Hematopoietic multipotent progenitor cell treated with erythropoietin and hydrocortisone succinate and interleukin-3 and kit ligand, for 8 days (in vitro differentiated cells): ENCODE data around the gene PGGHG.
A peak's percentile ranks its signal among the peaks of the same experiment; 100 is the strongest.

Experiments
- DNase-seq: peaks from one replicate; pipeline ENCODE4 v3.0.0-alpha.2; 2015

The PGGHG gene

DNA sequence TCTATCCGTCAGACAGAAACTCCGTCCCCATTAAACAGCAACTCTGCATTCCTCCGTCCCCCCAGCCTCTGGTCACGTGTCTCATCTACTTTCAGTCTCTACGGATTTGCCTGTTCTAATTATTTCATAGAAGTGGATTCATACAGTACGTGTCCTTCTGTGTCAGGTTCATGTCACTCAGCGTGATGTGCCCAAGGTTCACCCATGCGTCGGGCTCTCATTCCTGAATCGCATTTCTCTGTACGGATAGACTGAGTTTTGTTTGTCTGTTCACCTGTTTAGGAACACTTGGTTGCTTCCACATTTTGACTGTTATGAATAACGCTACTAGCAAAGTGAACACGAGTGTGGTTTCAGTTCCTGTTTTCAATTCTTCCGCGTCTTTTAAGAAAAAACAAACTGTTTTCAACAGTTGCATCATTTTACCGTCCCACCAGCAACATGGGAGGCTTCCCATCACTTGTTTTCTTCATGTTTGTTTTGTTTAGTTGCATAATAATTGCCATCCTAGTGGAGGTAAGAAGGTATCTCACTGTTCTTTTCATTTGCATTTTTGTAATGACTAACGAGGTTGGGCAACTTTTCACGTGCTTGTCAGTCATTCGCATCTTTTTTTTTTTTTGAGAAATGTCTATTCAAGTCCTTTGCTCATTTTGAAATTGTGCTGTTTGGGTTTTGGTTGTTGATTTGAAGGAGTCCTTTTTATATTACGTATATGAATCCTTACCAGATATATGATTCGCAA, 19.6 kb upstream of the PGGHG start:
- DNase-seq, result peak; percentile 78

DNA sequence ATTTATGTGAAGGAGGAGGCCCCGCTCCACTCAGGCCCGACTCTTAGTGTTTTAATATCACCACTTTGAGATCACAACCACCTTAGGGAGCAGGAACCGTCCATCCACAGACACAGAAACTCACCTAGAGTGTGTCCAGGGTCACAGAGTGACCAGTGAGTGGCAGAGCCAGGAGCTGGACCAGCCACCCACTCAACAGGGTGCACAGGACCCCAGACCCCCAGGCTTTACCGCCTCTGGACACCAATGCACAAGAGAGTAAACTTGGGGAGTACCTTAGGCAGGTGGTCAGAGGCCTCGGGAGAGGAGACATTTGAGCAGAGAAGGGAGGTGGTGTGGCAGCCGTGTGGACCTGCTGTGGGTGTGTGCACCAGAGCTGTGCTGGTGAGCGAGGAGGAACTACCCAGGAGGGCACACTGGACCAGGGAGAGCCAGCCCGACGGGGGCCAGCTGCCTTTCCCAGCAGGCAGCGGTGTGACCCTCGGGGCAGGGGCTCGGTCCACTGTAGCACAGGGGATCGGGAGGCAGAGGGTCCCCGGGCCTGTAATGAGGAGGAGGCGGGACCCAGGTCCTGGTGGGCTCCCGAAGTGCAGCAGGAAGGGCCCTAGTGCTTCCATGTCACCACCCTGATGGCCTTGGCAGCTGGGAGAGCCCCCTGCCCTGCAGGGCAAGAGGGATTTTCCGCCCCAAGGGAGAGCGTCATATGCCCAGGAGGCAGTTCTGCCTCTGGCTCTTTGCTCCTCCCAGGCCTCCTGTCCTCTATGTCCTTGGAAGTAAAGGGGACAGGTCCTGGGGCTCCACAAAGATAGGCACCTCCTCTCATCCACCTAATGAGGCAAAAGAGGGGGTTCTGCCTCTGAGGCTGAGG, 18.2 kb upstream of the PGGHG start:
- DNase-seq, result no peak

DNA sequence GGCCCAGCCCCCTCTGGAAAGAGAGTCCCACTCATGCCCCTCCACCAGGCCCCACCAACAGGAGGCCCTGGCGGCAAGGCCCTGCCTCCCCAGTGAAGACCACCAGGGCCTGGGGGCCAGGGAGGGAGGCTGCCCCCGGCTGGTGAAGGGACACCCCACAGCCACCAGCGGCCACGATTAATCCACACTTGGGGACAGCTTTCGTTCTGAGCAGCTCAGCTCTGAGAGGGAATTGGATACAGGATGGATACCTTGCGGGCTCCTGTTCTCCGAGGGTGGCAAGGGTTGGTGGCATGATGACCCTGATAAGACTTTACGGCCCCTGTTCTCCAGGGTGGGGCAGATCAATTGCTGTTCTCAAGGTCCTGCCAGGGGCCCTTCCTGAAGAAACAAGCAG, 17.6 kb upstream of the PGGHG start:
- DNase-seq, result no peak

DNA sequence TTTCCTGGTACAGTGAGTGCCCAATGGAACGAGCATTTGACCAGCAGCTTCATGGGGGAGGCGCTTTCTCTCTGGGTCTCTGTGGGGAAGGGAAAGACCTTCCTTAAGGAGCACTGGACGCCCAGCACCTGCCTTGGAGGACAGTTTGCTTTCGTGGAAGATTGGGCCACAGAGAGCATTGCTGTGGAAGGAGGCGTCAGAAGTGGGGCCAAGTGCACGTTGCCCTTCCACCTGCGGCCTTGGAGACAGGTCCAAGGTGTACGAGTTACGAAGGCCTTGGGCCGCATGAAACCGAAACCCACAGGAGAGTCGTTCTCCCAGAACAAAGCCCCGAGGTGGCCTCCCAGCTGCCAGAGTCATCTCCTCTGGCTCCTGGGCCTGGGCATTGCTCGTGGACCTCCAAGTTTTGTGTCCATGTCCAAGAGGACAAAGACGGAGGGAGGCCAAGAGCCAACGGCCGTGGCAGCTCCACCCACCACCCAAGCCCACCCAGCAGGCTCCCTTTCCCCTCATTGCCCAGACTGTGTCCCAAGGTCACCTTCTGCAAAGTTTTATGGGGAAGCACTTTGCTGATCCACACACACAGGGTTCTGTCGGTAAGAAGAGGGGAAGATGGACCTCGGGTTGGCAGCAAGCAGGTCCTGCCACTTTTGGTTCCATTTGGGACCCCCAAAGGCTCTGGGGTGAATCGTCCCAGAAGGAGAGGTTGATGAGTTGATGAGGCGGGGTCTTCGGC, 16.6 kb upstream of the PGGHG start:
- DNase-seq, result no peak

DNA sequence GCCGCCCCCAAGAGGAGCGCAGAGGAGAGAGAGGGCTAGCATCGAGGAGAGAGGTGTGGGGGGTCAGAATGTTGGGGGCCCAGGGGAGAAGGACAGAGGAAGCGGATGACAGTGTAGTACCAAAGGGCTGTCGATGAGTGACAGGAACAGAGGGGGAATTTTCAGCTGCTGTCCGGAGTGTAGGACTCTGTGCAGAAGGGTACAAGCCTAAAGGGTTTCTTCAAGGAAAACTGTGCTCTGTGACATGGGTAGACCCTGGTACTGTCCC, 16.1 kb upstream of the PGGHG start:
- no peak for DNase-seq

DNA sequence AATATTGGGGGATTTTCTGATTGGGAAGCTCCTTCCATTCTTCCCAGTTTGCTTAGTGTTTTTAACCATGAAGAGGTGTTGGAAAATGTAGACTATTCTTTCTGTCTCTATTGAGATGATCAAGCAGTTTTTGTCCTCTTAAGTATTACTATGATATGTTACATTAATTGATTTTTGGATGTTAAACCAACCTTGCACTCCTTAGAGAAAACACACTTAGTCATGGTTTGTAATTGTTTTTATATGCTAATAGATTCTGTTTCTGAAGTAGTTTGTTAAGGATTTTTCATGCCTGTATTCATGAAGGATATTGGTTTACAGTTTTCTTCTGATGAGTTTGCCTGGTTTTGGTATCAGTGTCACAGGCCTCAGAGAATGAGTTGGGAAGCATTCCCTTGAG, 12.7 kb upstream of the PGGHG start:
- DNase-seq, result no peak

DNA sequence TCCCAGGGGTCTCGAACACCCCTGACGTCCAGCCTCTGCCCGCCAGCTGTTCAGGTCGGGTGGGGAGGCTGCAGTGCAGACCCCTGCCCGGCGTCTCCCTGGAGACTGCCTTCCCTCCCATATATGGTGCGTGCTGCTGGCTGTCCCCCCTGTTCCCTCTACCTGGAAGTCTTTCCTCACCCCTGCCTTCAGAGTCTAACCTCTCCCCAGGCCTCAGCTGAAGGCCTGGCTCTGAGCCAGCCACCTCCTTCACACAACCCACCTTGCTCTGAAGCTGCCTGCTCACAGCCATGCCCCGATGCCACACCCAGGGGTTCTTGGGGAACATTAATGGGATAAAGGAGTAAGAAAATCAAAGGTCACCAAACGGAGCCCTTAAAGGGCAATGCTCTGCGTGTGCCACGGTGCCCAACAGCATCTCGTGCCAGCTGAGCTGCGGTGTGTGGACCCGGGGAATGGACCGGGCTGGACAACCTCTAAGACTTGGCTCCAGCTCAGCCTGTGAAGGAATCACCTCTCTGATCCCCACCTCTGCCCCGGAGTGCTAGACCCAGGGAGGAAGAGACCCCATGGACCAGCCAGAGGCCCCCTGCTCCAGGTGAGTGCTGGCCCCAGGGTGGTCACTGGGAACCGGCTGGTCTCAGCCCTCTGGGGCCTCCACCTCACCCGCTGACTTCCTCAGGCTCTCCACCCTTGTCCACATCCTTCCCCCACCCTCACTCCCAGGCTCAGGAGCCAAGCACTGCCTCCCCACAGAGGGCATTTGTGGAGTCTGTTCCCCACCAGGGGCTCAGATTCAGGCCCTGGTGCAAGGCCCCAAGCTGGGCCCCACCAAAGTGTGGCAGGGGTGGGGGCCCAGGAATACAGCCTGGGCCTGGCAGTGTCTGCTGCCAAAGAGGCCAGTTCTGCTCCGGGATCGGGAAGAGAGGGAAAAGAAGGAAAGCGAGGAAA, 10.7 kb upstream of the PGGHG start, which contains the start of gene NLRP6:
TSS of gene NLRP6 (plus strand) at position 407 of the 951 bp plus-strand sequence. CDS start at position 570, 163 bp downstream.
- DNase-seq, result no peak

DNA sequence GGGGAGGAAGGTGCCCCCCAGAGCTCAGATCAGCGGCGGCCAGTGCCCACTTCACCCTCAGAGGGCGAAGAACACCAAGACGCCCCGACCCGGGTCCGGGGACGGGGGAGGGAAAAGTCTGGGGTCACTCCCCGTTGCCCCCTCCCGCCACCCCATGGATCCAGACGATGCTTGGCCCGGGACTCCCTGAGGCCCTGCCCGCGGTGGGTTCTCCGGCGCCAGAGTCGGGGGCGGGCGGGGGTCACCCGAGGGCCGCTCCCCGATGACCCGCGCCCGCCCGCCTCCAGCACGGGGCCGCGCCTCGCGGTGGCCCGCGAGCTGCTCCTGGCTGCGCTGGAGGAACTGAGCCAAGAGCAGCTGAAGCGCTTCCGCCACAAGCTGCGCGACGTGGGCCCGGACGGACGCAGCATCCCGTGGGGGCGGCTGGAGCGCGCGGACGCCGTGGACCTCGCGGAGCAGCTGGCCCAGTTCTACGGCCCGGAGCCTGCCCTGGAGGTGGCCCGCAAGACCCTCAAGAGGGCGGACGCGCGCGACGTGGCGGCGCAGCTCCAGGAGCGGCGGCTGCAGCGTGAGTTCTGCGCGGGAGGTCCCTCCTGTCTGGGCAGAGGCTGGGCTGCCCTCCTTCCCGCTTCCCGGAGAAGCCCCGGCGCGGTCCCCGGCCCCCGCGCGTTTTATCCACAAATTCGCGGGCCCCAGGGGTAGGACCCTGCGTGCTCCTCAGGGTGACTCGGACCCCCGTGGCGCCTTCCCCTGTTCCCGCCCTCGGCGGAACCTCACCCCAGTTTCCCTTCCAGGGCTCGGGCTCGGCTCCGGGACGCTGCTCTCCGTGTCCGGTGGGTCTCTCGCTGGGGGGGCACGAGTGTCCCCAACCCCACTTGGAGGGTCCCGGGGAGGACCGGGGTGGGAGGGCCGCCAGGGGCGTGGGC, 9.6 kb upstream of the PGGHG start:
- DNase-seq, result no peak

DNA sequence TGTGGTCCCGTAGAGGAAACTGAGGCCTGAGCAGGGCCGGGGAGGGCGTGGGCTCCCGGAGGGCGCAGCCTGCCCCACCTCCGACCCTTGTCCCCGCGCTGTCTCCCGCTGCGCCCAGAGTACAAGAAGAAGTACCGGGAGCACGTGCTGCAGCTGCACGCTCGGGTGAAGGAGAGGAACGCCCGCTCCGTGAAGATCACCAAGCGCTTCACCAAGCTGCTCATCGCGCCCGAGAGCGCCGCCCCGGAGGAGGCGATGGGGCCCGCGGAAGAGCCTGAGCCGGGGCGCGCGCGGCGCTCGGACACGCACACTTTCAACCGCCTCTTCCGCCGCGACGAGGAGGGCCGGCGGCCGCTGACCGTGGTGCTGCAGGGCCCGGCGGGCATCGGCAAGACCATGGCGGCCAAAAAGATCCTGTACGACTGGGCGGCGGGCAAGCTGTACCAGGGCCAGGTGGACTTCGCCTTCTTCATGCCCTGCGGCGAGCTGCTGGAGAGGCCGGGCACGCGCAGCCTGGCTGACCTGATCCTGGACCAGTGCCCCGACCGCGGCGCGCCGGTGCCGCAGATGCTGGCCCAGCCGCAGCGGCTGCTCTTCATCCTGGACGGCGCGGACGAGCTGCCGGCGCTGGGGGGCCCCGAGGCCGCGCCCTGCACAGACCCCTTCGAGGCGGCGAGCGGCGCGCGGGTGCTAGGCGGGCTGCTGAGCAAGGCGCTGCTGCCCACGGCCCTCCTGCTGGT, 8.8 kb upstream of the PGGHG start:
- peak; percentile 23 for DNase-seq

DNA sequence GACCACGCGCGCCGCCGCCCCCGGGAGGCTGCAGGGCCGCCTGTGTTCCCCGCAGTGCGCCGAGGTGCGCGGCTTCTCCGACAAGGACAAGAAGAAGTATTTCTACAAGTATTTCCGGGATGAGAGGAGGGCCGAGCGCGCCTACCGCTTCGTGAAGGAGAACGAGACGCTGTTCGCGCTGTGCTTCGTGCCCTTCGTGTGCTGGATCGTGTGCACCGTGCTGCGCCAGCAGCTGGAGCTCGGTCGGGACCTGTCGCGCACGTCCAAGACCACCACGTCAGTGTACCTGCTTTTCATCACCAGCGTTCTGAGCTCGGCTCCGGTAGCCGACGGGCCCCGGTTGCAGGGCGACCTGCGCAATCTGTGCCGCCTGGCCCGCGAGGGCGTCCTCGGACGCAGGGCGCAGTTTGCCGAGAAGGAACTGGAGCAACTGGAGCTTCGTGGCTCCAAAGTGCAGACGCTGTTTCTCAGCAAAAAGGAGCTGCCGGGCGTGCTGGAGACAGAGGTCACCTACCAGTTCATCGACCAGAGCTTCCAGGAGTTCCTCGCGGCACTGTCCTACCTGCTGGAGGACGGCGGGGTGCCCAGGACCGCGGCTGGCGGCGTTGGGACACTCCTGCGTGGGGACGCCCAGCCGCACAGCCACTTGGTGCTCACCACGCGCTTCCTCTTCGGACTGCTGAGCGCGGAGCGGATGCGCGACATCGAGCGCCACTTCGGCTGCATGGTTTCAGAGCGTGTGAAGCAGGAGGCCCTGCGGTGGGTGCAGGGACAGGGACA, 8.0 kb upstream of the PGGHG start:
- no peak for DNase-seq

DNA sequence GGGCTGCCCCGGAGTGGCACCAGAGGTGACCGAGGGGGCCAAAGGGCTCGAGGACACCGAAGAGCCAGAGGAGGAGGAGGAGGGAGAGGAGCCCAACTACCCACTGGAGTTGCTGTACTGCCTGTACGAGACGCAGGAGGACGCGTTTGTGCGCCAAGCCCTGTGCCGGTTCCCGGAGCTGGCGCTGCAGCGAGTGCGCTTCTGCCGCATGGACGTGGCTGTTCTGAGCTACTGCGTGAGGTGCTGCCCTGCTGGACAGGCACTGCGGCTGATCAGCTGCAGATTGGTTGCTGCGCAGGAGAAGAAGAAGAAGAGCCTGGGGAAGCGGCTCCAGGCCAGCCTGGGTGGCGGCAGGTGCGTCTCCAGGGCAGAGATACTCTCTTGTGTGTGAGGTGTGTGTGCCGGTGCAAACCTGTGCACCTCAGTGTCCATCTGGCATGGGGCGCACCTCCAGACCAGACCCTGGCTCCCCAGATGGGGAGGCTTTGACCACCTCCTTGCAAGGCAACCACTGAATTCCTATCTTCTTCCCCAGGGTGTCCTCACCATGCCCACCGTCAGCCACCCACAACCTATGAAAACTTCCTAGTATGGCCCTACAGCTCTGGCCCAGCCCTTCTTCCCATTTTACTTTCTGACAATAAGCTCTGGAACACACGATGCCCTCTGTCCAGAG, 7.3 kb upstream of the PGGHG start:
- no peak for DNase-seq

DNA sequence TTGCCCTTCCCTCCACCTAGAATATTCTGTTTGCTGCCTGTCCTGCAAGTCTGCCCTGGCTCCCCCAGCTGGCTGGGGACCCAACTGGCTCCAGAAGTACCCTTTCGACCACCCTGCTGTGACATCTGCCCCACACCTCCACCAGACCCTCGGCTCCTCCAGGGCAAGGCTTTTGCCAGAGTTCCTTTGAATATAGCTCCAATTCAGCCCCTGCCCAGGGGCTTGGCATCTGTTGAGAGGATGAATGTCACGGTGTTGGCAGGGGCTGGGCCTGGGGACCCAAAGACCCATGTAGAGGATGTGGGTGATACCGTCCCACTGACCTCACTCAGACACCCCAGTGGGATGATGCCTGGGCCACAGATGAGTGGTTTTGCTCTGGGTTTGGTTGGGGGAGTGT, 6.8 kb upstream of the PGGHG start:
- DNase-seq, result no peak

DNA sequence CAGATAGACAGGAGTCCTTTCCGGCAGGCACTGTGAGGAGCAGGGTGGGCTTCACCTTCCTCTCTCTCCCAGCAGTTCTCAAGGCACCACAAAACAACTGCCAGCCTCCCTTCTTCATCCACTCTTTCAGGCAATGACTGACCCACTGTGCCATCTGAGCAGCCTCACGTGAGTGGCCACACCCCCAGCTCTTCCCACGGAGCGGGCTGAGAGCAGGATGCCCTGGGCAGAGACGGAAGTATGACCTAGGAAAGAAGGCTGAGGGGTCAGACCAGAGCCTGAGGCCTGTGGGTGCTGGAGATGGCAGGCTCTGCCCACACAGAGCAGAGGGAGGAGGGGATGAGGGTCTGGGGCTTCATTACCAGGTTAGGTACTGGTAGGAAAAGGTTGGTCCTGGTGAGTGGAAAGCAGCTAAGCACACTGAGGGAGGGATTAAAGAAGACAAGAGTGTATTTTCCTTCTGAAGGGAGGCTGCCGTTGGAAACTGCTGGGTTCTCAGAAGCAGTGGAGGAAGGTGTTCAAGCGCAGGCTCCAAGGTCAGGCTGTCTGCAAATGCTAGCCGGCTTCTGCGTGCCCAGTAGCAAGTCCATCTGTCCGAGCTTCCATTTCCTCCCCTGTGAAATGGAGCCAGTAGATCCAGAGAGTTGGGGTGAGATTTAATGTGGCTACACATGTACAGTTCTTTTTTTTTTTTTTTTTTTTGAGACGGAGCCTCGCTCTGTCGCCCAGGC, 6.1 kb upstream of the PGGHG start:
- no peak for DNase-seq

DNA sequence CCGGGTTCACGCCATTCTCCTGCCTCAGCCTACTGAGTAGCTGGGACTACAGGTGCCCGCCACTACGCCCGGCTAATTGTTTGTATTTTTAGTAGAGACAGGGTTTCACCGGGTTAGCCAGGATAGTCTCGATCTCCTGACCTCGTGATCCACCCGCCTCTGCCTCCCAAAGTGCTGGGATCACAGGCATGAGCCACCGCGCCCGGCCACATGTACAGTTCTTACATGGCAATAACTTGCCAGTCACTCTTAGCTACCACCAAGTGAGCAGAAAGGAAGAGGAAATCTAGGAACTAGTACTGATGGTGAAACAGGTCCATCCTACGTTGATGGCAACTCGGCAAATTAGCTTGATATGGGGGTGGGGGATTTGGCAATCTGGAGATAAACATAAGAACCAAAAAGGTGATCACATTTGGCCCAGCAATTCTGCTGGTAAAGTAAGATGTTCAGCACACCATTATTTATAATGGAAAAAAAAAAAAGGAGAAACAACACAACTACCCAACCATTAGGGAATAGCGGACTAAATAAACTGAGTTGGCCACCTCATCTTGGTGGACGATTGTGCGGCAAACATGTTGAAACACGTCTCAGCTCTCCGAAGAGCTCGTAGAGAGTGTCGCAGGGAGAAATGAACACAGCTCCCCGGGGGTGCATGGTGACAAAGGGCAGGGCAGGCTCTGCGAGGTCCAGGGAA, 5.4 kb upstream of the PGGHG start:
- no peak for DNase-seq

DNA sequence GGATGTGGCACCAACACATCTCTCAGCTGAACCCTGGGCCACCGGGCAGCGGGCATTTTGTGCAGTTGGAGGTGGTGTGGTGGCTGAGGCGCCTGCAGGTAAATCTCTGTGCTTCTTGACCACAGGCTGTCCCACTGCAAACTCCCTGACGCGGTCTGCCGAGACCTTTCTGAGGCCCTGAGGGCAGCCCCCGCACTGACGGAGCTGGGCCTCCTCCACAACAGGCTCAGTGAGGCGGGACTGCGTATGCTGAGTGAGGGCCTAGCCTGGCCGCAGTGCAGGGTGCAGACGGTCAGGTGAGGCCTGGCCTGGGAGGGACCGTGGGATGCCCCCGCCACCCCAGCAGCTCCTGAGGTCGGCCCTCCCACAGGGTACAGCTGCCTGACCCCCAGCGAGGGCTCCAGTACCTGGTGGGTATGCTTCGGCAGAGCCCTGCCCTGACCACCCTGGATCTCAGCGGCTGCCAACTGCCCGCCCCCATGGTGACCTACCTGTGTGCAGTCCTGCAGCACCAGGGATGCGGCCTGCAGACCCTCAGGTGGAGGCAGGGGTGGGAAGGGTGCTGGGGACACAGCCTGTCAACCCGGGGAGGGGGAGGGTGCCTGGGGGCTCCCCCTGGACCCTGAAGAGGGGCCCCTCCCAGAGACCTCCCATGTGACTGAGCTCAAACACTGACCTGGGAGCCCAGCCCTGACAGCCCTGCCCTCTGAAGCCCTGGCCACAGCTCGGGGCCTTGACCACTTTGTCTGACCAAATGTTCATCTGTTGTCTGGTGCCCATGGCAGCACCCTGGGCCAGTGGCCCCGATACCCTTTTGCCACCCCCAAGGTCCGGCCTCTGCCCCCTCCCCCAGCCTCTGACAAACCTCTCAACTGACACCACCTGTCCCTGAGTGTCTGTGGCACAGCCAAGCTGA, 4.6 kb upstream of the PGGHG start:
- no peak for DNase-seq

DNA sequence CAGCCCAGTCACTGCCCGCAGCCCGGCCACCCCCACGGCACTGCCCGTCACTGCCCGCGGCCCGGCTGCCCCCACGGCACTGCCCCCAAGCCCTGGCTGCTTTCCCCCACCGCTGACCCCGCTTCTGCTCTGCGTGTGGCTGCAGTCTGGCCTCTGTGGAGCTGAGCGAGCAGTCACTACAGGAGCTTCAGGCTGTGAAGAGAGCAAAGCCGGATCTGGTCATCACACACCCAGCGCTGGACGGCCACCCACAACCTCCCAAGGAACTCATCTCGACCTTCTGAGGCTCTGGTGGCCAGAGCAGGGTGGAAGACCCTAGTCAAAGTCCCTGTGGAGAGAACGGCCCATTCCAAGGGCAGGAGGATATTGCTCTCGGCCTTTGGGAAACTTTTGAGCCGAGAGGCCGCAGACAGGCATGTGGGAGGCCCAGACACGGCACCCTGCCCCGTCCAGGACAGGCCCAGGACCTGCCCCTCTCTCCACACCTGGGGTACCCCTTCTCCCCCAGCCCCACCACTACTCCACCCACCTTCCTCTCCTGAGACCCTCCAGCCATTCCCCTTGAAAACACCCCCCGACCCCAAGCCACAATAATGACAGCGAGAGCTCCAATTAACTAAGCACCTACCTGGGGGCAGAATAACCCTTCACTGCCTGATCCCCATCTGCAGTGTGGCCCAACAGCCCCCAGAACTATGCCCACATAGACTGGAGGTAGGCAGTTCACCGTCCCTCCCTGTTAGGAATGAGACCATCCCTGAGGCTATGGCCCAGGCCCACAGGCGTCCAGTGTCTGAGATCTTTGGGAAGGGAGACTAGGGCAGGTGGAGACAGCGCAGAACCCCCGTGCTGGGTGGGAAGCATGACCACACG, 3.7 kb upstream of the PGGHG start:
- no peak for DNase-seq
